ENCODE results near the gene FPR3.
A peak's percentile ranks its signal among the peaks of the same experiment; 100 is the strongest.
"Not testable (repeated sequence)": the region's sequence is repeated elsewhere in the genome, so short reads cannot be mapped to it uniquely, and the experiment has no call there.

FPR3 gene

DNA sequence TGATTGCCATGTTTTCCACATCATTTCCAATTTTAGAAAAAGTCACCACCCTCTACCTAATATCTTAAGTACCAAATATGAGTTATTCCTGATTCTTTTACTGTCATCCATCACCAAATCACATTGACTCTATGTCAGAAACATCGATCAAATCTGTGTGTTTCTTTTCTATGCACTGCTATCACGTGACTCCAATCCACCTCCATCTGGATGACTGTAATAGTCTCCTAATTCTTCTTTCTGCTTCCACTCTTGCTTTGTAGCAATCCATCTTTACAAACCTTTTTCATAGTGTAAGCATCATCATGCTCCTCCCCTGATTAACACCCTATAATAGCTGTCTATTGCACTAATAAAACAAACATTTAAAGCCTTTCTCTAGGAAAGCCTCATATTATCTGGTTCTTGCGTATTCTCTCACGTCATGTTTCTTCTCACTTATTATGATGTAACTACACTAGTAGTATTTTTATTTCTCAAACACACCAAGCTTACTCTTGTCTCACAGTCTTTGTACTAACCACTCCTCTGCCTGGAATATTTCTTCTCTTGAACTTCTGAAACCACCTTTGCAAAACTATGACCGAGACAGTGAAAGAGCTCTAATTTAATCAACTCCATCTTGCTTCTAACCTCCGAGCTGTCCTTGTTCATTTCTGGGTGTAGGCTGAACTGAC is 10.7 kb upstream of the FPR3 start:
- no peak for DNase-seq

DNA sequence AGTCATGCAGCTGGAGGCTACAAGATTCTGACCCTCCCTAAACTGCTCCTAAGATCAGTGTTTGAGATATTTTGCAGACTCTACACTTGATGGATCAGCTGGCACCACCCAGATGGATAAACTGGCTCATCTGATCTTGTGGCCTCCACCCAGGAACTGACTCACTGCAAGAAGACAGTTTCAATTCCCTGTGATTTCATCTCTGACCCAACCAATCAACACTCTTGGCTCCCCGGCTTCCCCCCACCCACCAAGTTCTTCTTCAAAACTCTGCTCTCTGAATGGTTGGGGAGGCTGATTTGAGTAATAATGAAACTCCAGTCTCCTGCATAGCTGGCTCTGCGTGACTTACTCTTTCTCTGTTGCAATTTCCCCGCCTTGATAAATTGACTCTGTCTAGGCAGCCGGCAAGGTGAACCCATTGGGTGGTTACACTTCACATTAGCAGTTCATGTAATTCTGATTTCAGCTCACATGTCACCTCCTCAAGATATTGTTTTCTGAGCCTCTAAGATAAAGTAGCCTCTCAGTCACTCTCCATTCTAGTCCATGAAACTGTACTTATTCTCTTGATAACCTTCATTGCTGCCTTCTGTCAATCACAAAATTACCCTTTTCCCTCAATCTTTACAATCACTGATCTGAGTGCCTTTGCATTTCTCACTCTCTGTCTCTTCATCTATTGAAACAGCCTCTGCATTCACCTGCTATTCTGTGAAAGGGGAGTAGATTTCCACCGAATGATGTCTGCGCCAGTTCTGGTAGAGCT is 9.9 kb upstream of the FPR3 start:
- peak; percentile 59 for DNase-seq

DNA sequence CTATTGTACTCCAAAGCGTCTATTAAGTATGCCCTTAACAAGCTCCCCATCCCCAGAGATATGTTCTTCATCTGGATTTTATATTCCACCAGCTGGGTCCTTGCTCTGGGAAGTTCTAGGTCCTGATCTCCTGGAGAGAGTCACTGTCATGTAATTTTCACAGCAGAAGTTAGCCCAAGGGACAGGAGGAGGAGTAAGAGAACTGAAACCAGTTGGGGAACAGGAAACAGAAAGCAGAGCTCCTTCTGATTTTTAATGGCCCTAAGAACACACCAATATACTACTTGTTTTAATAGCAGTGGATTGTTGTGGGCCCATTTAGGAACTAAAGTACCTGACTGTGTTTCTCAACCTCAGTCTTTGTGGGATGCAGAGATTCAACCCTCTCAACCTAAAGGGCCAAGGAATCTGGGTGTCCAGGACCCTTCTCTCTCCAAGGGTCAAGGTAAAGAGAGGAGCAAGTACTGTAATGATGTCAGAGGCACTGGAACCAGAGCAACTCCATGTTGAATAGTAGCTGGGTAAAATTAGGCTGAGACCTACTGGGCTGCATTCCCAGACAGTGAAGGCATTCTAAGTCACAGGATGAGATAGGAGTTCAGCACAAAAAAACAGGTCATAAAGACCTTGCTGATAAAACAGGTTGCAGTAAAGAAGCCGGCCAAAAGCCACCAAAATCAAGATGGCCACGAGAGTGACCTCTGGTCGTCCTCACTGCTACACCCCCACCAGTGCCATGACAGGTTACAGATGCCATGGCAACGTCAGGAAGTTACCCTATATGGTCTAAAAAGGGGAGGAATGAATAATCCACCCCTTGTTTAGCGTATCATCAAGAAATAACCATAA is 8.1 kb upstream of the FPR3 start:
- DNase-seq: no peak

DNA sequence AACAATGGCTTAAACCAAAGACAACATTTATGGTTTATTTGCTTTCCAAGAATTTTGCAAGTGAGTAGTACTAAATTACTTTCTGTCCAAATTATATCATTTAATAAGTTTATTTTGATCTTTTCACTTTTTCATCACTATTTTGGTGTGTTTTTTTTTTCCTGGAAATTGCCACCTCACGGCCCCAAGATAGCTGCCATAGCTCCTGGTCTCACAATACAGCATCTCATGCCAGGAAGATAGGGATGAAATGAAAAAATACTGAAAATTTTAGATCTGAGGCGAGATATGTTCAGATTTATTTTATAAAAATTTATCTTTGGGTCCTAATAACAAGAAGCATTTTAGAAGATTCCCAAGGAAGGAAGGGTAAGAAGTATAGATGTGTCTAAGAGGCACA is 6.9 kb upstream of the FPR3 start:
- DNase-seq: no peak

DNA sequence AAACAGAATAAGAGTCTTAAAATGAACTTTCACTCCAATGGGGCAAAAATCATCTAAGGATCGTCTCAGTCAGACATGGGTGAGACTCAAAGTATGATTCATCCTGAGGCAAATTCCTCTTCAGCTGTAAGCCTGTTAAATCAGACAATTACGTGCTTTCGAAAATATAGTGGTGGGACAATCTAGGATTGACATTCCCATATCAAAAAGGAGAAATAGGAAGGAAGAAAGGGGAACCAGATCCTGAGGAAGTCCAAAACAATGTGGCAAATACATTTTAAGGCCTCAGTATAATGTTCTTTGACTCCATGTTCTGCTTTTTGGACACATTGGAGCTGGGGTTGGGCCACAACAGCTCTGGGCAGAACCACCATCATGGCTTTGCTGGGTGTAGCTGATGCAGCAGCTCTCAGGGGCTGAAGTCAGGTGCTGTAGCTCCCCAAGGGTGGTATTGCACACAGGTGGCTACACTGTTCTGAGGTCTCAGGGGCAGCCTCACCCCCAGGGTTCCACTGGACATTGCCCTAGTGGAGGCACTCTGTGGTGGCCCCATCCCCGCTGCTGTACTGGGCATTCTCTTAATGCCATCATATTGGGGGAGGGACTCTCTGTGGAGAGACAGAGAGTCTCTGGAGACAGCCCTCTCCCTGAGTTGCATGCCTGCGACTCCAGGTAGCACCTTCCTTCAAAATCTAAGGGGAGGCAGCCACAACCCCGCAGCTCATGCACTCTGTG is 5.7 kb upstream of the FPR3 start:
- no peak for DNase-seq

DNA sequence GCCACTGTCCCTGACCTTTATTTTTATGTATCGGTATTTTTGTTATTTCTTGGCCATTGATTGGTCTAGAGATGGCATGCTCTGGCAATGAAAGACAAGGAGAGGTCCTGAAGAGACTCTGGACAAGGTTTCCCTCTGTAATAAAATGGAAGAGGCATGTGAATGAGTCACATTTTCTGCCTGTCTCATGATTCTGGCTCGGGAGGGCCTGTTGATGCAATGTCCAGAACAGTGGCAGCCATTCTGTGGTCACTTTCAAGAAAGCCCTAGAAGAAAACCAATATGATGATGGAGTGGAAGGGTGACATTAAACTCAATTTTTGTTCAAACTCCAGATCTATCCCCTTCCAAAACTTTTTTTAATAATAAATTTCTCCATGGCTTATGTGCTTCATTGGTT is 2.0 kb upstream of the FPR3 start:
- DNase-seq: no peak

DNA sequence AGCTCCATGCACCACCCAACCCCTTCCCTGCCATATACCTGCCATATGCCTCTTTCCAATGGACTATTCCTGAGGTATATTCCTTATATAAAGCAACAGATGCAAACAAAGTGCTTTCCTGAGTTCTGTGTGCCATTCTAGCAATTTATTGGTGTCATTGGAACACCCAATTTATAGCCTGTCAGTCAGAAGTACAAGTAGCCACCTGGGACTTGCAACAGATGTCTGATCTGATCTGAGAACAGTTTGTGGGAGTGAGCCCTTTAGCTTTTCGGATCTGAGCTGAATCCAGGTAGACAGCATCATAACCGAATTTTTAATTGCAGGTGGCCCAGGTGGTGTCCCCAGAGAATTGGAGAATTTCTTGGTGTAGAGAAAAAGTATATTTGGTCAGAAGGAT is 963 bp upstream of the FPR3 start:
- no peak for DNase-seq

DNA sequence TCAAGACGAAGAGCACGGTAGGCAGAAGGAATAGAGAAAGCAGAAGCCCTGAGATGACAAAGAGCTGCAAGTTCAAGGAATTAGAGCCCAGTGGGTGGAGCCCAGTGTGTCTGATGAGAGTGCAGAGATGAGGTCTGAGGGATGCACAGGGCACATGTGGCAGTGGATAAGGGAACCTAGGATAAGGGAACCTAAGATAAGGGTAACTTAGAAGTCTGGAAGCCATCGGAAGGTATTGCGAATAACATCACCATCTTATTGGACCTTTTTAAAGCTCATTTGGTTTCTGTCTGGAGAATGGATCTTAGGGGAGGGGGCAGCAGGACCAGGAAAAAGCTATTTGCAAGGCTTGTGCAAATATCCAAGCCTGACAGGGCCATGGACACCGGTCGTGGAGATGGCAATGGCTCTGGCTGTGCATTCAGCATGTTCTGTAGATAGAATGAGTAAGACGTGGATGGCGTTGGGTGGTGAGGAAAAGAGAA is 1.3 kb downstream of the FPR3 start:
- DNase-seq: no peak

DNA sequence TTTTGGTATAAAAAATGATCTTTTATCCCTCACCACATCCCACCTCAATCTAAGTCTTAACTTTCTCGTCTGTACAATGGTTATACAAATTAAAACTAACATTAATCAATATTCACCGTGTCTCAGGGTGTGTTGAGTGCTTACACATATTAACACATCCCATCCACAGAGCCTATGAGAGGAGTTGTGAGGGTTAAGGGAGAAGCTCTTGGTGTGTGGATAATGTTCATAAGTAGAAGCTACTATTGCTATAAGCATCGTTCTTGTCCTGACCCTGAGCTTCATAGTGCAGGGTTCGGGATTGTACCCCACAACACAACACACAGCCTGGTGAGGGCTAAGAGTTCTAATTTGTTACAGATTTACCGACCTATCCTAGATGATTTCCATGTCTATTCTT is 2.5 kb downstream of the FPR3 start:
- no peak for DNase-seq

DNA sequence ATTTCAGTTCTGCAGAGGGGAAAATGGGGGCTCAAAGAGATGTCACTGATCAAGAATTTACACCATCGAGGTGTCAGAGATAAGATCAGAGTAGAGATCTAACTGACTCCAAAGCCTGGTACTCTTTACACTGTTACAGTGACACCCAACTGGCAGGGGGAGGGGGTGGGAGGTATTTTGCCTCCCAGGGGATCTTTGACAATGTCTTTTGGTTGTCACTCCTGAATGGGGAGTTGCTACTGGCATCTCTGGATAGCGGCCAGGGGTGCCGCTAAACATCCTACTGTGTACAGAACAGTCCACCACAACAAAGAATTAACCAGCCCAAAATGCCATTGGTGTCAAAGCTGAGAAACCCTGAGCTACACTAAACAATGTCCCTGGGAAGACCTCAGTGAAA is 3.1 kb downstream of the FPR3 start:
- no peak for DNase-seq

DNA sequence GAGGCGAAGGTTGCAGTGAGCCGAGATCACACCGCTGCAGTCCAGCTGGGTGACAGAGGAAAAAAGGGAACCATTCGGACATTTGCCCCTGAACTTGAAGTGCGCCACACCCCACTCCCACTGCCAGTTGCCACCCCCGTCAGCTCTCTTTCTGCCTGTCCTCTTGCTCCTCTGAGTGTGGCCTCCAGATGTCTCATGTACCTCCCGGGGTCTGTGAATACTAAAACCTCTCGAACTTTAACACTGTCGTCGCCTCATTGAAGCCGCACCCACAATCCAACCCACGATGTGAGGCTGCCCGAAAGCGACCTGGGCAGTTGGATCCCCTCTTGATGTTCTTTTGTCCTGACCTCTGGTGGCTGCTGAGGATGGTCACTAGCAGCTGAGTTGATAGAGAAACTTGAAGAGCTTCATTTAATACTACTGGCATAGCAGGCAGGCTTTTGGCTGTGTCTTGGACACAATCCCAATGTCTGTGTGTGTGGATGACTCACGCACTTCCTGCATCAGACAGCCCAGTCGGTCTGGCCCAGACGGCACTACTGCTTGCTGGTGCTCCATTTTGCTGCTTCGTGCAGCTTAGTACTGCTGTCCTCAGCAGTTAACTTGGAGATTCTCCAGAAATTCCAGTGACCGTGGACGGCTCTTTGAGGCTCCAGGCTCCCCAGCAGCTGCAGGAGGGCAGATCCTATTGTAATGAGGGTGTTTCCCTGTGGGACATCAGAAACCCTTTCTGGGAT is 4.2 kb downstream of the FPR3 start:
- no peak for DNase-seq

DNA sequence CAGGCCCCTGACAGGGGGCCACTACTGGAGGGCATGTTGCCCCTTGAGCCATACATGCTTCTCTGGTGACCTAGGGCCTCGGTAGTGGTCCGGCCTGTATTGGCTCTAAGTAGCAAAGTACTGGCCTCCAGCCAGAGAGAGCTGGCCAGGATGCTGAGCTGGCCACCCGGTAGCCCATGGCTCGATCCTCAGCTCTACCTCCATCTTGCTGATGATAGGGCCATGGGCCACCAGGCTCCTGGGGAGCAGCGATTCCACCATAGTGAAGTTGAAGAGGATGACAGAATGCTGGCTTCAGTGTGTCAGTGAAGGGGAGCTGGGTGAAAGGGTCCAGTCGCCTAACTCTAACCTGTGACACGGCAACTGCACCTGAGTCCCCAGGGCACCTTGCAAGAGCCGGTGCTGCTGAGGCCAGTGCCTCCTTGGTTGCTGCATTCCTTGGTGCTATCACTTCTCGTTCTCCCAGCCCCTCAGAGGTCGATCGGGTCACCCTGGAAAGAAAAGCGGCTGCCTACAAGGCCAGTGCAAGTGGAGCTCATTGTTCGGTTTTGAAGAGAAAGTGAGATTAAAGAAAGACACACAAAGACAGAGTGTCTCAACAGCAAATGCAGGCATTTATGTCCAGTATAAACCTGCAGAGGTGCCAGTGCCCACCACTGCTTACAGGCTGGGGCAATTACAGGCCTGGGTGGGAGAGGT is 5.0 kb downstream of the FPR3 start:
- no peak for DNase-seq

DNA sequence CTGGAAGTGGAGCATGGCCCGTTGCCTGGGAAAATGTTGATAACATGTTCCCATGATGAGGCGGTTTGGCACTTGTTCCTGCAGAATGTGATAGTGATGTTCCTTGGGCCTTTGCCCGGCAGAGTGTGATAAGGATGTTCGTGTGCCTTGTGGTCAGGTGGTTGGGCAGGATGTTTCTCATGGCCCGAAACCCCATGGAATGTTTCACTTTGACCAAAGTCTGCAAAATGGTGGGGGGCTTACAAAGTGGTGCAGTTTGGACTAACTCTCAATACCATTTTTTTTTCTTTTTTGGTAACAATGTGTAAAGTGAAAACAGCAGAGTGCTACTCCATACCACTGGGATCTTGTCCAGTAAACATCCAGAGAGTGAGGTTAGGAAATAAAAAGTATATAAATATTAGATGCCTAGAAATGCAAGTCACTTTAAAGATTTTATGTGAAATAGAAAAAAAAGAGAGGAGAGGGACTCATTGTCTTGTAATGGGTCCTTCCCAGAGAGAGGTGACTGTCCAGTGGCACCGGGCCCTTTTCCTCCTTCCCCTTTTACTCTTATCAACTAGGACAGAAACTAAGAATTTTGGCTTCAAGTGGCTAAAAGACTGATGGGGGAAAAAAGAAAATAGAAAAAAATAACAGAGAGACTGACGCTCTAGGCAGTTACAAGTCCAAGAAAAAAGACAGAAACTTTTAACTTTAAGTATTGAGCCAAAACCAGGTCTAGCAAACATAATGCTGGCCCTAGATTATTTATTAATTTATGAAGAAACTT is 5.7 kb downstream of the FPR3 start:
- DNase-seq: no peak

DNA sequence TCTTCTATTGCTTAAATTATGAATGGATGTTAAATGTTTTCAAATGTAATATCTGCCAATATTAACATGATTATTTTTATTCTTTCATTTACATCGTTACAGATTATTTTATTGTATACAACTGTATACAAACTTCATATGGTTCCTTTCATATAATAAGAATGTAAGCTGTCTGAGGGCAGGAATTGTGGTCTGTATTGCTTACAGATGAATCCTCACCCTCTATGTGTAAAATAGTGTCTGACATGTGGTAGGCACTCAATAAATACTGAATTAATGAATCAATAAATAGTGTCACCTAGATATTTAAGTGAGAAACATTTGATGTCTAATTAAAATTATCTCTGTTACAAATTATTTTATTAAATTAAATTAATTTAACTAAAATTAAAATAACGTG is 7.8 kb downstream of the FPR3 start:
- DNase-seq: no peak

DNA sequence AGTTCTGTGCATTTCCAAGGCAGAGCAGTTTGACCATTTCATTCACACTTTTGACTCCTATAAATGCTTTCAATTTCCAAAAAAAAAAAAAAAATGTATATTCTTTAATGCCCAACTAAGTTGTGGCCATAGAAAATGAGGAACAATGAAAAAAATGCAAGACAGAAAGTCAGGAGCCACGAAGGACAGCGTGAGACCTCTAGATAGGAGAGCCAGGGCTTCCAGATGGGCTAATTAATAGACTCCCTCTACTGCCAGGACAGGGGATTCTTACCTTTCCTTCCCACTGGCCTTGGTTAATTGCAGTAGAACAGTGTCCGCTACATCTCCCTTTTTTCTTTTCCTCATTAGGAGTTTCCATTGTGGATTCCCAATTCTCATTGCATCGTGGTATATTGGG is 8.6 kb downstream of the FPR3 start:
- DNase-seq: no peak

DNA sequence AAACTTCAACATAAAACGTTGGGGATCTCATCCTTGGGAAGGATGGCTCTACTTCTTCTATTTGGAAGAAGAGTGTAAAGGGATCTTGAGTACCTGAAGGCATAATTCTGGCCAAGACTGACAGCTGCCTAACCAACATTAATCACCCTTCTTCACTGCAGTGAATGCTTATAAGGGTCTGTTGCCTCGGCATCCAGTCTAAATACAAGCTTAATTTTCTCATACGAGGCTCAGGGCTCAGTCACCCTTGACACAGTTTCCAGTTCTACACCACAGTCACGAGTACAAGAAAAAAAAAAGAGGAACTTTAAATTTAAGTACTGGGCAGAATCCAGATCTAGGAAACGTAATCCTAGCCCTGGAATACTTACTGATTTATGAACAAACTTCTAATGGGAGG is 9.0 kb downstream of the FPR3 start:
- no peak for DNase-seq

DNA sequence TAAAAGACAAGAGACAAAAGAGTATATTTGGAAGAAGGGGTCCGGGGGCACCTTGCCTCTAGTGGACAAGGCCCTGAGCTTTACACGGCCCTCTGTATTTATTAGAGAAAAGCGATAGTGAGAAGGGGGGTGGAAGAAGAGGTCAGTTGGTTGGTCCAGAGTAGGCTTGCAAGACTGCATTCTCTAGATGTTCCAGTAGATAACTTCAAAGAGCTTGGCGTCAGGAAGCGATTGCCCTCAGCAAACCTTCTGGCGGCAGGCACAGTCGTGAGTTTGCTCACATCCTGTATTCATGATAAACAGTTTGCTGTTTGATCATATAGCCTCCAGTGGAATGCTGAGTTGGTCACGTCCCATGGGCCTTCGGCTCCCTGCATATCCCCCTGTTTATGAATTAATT is 9.8 kb downstream of the FPR3 start:
- not testable (repeated sequence) for DNase-seq

DNA sequence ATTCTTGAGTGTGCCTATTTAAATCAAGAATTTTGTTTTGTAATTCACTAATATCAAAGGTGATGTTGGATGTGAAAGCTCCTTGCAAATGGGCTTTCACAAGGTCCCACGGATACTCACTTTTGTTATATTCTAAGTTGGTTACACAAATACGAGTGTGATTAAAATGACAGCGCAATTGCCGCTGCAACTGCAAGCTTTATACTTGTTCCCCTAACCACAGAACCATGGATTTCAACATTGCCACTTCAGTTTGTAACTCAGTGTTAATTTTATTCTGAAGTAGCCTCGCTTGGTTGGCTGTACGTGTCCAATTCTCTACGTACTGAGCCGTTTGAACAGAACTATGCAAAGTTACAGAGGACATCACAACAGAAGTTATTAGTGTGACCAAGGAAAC is 10.4 kb downstream of the FPR3 start:
- DNase-seq: not testable (repeated sequence)

DNA sequence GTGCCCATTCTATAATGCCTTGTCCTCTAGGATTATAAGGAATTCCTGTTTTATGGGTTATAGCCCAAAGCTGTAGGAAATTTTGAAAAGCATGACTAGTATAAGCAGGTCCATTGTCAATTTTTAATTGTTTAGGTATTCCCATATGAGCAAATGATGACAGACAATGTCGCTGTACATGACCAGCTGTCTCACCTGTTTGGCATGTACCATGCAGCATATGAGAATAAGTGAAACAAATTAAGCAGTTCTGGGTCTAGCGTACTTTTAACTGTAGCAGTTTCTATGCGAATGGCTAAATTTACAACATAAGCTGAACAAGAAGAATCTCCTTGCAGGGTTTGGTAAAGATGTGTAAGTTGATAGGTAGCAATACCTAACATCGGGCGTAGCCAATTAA is 11.6 kb downstream of the FPR3 start:
- not testable (repeated sequence) for DNase-seq

DNA sequence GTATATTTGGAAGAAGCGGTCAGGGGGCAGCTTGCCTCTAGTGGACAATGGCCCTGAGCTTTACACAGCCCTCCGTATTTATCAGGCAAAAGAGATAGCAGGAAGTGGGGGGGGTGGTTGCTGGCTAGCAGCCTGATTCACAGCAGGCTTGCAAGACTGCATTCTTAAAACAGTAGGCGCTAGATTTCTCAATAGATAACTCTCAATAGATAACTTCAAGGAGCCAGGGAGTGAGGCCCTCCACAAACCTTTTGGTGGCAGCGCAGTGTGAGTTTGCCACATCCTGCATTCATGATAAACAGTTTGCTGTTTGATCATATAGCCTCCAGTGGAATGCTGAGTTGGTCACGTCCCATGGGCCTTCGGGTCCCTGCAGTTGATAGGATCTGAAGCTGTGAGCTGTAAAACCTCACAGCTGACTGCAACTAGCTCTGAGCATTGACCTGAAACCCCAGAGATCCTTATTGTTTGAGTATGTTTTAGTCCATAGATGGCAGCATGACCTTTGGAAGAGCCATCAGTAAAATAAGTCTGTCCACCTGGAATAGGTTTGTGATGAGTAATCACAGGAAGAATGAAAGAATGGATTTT is 12.2 kb downstream of the FPR3 start:
- no peak for DNase-seq
